Measurements from ENCODE around the gene CXCR1. TPM values are rescaled to one million over a fixed set of nuclear protein-coding genes. Genes with fewer than 3 reads are reported as not detected.

The CXCR1 gene
- polyA plus RNA-seq, 1 of the 3 experiments (the other 2 are of a cell fraction), result not detected

- no peak for TF ChIP-seq REST (IDR thresholded peaks at IDR 0.05; ENCODE audit: low read depth, low read length)
- no peak for TF ChIP-seq RCOR1 (IDR thresholded peaks at IDR 0.05; ENCODE audit: low read length)
- TF ChIP-seq GATA2 (CRISPR knock-in tag; IDR thresholded peaks at IDR 0.05), result no peak
- TF ChIP-seq RXRA (IDR thresholded peaks at IDR 0.05; ENCODE audit: borderline replicate concordance, low read depth), result no peak
- no peak for TF ChIP-seq SIN3A (IDR thresholded peaks at IDR 0.05; ENCODE audit: borderline replicate concordance, low read depth, low read length)
- TF ChIP-seq ELF1 (IDR thresholded peaks at IDR 0.05), result no peak
These were observed 35.9 kb downstream of the CXCR1 start (continued) for GRCh38 chr2:218130822-218131221.

- POLR2A ChIA-PET, result no interaction called here
- Histone ChIP-seq H3K27ac (ENCODE audit: low read depth in 2 of 2, low read length in 1 of 2) (no peak overlapping the region), H3K4me3 (ENCODE audit: low read depth in 2 of 2, low read length in 1 of 2) (no peak overlapping the region), H3K79me2 (ENCODE audit: insufficient read depth) (no peaks in the 10 kb centered on the region), H2AFZ (ENCODE audit: low read depth) (no peak overlapping the region), H3F3A (replicated peaks; ENCODE audit: insufficient read depth) (no peaks in the 10 kb centered on the region), H3K27me3 (ENCODE audit: insufficient read depth) (peaks cover 29% of the 10 kb centered on the region), H3K4me2 (no peak overlapping the region), H3K9me2 (no peaks in the 10 kb centered on the region), H3K4me1 (ENCODE audit: control insufficient read depth in 1 of 2, insufficient read depth in 2 of 2, low read depth in 1 of 2, low read length in 1 of 2) (no peaks in the 10 kb centered on the region), H3K9me3 (no peaks in the 10 kb centered on the region), H3K36me3 (replicated peaks in 1 of 2; ENCODE audit: control insufficient read depth in 1 of 2, insufficient read depth in 2 of 2, low read length in 1 of 2) (no peaks in the 10 kb centered on the region), H3K9ac (no peak overlapping the region), H4K20me1 (ENCODE audit: insufficient read depth) (no peaks in the 10 kb centered on the region)
- CTCF ChIA-PET, result no interaction called here
- no peak for DNase-seq
- TF ChIP-seq JUND (IDR thresholded peaks at IDR 0.05) (no peak), IRF3 (IDR thresholded peaks at IDR 0.05; ENCODE audit: low read depth, low read length) (no peak), TCF12 (IDR thresholded peaks at IDR 0.05) (no peak), REST (IDR thresholded peaks at IDR 0.05; ENCODE audit: low read depth, low read length) (no peak), NFIC (IDR thresholded peaks at IDR 0.05; ENCODE audit: borderline replicate concordance) (no peak), YY1 (IDR thresholded peaks at IDR 0.05; ENCODE audit: low read depth) (no peak), RAD21 (IDR thresholded peaks at IDR 0.05; ENCODE audit: low read length) (no peak), CHD2 (IDR thresholded peaks at IDR 0.05; ENCODE audit: low read length, partially characterized antibody) (no peak), GATA2 (CRISPR knock-in tag; IDR thresholded peaks at IDR 0.05) (no peak), TEAD4 (IDR thresholded peaks at IDR 0.05; ENCODE audit: borderline replicate concordance, insufficient read depth) (no peak), PBX3 (IDR thresholded peaks at IDR 0.05) (no peak), RCOR1 (IDR thresholded peaks at IDR 0.05; ENCODE audit: low read length) (no peak)
- 85% methylated on average over 2 of the region's 2 CpGs for WGBS (ENCODE audit: low lambda C conversion rate)
These were observed 36.4 kb downstream of the CXCR1 start for GRCh38 chr2:218130377-218130776.

Measured in SK-N-SH (cell line).